HG03095 (cell line): ENCODE data around the gene ALS2.

ENCODE experiments used
- ATAC-seq: cut with Tn5 transposase; IDR thresholded peaks from one replicate; pipeline ENCODE4 v1.9.1; 2021; ENCODE audit warnings: moderate library complexity; ENCODE audit not compliant: unreplicated experiment

The ALS2 gene

DNA sequence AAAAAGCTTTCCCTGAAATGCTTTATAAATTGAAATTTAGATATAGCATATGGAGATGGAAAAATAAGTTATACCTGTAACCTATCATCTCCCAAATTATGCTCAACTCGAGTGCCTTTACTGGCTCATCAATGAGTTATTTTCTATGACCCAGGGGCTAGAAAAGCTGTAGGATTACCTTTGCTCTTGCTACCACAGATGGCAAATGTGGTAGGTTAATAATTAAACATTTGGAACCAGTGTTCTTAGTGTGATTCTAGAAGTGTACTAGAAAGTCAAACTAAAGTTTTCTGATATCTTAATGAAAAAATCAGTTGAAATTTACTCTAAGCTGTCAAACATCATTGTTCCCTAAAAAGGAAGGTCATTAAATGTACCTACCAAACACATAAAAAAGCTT is 22.5 kb downstream of the ALS2 start:
- ATAC-seq: no peak

DNA sequence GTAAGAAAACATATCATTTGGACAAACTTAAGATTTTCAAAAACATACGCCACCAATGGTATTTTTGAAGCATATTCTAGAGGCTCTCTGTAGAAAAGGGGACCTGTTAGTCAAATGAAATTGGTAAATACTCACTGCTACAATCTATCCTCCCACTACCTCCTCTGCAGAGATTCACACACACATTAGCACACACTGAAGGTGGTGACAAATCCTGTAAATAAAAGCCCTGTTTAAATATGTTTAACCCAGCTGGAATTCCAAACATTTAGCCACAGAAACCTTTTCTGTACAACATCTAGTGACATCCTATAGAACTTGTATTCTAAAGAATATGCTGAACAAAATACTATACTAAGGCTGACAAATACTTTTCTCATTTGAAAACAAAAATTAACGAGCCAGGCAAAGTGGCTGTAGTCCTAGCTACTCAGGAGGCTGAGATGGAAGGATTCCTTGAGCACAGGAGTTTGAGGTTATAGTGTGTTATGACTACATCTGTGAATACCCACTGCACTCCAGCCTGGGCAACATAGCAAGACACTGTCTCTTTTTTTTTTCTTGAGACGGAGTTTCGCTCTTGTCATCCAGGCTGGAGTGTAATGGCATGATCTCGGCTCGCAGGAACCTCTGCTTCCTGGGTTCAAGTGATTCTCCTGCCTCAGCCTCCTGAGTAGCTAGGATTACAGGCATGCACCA is 25.9 kb downstream of the ALS2 start:
- no peak for ATAC-seq

DNA sequence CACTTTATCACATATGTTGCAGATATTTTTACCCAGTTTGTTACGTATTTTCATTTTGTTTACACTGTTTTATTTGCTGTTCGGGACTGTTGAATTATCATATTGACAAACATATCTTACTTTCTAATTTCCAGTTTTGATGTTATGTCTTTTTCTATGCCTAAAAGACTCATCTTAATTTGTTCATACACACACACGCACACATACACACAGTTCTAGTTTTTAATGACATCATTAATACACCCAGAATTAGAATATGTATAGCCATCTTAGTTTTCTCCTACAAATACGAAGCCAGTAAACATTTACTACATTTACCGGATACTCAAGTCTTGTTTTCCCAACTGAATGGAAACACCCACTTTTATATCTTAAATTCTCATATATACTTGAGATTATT is 29.2 kb downstream of the ALS2 start:
- ATAC-seq: no peak

DNA sequence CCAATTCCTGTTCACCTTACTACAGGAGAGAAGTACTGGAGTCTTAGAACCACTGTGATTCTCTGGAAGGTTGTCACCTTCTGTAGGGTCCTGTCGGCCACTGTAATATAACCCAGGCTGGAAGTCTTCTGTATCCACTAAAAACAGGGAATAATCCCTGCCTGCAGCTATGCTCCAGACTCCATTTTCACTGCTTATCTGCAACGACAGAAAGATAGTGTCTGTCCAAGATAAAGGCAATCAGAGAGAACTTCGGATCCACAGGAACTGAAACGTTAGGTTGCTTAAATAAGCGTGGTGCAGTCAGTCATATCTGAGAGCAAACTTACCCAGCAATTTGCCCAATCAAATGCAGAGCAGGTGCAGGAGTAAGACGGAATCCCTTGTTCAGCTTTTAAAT is 34.2 kb downstream of the ALS2 start:
- no peak for ATAC-seq

DNA sequence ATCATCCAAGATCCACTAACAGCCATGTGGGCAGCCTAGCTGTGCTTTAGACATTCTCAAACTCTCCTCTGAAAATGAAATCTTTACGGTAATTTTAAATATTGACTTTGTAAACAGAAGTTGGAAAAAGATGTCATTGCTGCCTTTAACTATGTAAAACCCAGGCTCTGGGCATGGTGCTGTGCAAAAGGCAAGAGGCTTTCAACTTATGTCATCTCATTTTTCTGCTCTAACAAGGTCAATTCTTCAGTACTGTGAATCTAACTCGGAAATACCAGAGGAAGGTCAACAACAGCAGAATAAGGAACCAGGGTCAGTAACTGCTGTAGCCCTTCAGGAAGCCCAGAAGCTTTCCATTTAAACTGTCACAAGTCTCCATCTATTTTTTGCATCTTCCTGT is 45.2 kb downstream of the ALS2 start:
- ATAC-seq: no peak

DNA sequence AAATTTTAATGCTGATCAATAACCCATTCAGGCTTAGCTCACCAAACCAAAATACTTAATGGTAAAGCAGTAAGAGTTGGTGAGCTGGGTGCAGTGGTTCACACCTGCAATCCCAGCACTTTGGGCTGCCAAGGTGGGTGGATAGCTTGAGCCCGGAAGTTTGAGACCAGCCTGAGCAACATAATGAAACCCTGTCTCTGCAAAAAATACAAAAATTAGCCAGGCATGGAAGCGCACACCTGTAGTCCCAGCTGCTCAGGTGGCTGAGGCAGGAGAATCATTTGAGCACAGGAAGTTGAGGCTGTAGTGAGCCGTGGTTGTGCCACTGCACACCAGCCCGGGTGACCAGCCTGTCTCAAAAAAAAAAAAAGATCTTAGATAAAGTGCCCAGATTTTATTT is 46.6 kb downstream of the ALS2 start:
- ATAC-seq: no peak

DNA sequence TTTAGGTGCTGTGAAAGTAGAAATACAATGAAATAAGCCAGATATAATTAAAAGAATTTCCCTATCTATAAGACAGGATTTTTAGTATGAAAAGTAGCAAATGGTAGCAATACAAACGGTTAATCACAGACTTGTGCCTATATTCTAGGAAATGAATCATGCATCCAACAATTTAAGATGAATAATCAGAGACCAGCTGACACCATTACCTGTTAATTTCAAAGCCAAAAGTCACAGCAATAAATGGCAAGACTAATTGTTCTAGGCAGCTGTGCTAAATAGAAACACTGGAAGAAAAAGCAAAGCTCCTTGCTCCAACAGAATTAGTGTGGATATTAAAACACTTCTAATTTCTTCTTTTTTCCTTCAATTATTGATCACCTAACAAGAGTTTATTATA is 47.2 kb downstream of the ALS2 start:
- ATAC-seq: no peak

DNA sequence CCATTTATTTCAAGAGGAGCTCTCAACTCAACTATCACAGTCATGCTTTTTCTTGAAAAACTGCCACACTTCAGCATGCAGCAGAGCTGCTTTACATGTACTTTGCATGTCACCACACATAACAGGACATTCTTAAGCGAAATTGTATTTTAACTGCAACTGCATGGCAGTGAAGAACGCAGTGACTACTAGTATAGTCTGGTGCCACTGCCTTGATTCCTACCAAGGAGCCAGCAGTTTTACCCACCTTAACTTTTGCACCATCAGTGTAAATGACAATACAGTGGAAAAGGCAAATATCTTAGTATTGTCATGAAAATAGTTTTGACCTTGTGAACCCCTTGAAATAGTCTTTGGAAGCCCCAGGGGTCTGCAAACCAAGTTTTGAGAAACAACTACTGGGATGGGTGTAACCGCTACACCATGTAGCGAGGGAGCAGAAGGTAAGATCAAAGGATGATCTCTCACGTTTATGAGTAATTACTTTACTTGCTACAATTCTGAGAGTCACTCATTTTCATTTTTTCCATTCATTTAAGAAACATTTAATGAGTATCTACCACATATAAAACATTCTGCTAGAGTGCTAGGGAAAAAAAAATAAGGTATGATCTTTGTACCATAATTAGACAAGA is 50.0 kb downstream of the ALS2 start:
- no peak for ATAC-seq

DNA sequence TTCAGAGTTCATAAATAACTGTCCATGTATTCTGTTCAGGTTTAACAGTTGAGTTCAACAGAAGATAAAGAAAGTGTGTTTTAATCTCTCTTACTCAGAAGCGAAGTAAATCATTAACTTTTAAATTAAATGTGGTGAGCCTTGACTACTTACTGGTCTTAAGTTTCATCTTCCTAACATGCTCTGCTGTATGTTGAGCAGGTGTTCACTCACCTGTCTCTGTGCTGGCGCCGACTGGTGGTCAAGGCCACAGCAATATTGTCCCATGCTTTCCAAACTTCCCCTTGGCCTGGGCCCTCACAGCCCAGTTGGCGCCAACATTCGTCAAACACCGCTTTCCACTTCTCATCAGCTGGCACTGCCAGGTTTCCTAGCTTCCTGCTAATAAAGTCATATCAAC is 65.3 kb downstream of the ALS2 start:
- ATAC-seq: no peak

DNA sequence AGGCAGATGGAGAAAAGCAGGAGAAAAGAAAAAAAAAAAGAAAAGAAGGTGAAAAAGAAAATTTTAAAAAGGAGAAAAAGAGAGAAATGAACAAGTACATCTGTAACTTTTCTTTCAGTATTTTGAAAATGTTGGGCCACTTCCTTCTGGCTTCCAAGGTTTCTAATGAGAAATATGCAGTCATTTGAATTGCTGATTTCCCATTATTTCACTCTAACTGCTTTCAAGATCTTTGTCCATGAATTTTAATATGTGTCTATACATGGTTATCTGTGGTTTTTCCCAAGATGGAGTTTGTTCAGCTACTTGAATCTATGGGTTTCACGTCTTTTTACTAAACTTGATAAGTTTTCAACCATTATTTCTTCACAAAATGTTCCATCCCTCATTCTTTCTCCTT is 68.0 kb downstream of the ALS2 start:
- ATAC-seq: no peak

DNA sequence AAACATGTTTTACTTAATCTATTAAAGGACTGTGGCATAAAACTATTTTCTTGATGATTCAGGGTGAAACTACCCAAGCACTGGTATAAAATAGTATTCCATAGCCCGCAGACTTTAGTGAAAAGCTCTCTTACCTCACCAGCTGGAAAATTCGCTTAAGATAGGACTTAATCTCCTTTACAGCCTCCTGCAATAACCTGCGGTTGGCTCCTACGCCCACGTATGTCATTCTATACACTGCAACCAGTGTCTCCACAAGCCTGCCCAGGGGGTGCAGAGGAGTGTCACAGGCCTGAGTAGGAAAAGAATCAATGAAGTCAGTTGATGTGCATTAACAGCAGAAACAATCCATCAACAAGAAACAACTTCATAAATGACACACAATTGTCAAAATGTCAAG is 71.0 kb downstream of the ALS2 start:
- ATAC-seq: no peak

DNA sequence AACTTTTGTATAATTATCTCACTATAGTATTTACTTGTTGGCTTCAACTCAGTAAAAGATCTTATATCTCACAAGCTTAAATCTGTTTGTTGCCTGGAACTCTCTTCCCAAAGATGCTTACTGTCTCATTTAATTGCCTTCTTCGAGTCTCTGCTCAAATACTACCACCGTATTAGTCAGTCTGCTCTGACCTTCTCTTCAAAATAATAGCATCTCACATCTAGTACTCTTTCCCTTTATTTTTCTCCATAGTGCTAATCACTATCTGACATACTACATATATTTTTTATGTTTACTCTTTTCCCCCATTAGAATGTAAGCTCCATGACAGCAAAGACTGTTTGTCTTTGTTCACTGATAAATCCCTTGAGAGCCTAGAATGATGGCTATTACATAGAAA is 71.7 kb downstream of the ALS2 start:
- no peak for ATAC-seq

DNA sequence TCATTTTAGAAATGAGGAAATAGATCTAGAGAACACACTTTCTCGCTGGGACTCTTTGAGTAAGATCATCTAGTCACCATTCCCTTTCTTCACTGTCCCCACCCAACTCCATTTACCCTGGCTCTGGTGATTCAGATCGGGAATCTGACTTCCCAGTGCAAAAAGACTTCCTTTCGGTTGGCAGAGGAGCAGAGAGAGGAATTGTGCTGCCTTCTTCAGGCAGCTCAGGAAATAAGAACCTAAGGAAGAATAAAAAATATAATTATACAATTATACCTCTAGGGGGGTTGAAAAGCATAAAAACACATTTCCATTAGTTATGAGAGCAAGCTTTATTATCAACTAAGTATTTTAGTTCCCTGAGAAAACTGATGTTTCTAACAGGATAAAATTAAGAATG is 73.0 kb downstream of the ALS2 start:
- no peak for ATAC-seq

DNA sequence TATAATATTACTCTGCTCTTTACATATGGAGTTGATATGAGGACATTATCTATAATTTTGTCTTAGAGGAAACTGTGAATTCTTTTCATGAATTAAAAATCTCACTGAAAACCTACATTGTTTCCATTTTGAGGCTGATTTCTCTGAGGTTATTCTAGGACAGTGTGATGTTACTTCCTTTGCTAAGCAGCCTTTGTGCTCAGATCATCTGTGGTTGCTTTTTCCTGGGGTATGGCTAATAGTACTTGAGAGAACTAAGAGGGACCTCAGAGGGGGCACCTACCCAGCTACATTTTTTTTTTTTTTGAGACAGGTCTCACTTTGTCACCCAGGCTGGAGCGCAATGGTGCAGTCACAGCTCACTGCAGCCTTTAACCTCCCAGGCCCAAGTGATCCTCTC is 73.6 kb downstream of the ALS2 start:
- no peak for ATAC-seq

DNA sequence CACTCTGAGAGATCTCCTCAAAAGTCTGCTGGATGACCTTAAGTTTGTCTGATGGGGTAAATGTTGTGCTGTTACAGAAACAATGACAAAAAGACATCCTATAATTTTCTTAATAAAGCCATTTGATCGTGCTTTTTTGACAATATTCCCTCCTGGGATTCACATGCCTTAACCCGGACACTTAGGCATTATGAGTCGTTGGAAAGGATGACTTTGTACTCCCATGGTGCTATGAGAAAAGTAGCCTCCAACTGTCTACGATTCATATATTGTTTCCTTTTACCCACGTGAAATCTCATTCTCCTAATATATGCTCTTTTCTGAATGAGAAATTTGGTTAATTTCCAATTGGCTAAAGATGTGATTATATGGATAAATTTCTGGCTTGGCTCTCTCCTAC is 76.2 kb downstream of the ALS2 start:
- no peak for ATAC-seq

DNA sequence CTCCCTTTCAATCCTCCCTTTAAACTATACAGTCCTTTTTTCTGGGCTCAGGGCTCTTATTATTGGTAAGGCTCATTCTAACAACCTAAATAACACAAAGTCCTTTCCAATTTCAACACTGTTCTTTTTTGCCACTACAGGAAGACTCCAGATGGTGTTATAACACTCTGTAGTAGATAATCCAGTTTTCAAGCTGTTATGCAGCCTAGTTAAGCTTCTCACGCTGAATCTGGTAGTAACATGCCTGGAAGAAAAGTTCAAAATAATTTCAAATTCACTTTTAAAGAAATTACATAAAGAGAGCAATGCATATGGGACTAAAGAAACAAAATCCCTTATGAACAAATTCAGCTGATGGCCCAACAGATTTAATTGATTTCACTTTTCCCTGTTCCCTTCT is 79.1 kb downstream of the ALS2 start:
- no peak for ATAC-seq

DNA sequence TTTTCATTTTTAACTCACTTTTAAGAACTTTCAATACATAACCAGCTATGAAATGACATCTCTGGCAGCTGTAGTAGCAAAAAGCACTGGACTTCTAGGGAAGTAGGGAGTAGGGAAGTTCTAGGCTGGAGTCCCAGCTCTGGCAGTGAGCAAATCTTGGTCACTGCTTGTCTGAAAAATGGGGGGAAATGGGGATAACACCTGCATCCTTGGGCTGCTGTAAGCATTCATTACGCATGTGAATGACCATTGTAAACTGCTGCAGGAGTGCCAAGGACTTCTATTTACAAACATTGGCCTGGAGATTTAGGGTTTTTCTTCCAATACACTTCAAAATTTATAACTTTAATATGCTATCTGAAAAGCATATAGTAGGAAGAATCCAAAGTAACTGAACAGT is 81.3 kb downstream of the ALS2 start:
- no peak for ATAC-seq

DNA sequence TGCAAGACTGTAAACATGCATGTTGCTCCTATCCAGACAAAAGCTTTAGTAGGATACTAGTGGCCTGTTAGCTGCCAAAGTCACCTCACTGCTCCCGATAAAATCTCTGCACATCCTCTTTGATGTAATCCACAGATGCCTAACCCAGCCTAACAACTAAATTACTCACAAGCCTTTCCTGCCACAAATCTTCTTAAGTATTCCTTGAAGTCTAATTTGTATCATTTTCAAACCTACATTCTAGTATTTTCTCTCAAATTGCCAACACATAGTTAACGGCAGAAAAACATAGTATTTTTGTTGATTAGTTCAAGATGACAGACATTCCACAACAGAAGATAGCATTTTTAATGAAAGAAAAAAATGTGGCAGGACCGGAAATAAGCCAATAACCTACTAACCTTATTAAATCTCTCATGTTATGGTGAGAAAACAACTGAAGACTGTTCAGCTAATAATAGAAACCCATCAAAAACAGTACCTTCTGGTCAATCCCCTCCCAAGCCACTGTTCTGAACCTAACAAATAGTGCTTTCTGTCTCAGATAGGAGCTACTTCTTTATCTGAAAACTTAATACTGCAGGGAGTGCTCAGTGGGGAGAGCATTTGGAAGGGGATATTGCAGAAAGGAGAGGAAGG is 82.0 kb downstream of the ALS2 start, which contains the start of gene MPP4:
Gene MPP4, minus strand, starts transcription at position 57 of the 639 bp plus-strand sequence. CDS start 4,690 bp downstream, outside the sequence.
- ATAC-seq: no peak

DNA sequence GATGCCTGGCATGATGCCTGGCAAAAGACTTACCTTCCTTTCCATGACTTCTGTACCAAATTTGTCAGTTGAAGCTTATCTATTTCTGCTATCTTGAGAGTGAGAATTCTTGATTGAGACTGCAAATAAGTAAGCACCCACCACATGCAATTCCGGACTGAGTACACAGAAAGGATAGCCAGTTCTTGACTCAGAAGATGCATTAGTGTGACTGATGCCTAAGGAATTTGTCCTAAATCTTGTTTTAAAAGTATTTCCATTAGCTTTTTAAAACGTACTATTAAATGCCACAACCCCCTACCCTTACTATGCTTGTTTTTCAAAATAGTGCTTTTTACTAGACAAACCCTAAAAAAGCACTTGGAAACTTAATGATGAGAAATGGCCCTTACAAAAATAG is 82.8 kb downstream of the ALS2 start:
- no peak for ATAC-seq

DNA sequence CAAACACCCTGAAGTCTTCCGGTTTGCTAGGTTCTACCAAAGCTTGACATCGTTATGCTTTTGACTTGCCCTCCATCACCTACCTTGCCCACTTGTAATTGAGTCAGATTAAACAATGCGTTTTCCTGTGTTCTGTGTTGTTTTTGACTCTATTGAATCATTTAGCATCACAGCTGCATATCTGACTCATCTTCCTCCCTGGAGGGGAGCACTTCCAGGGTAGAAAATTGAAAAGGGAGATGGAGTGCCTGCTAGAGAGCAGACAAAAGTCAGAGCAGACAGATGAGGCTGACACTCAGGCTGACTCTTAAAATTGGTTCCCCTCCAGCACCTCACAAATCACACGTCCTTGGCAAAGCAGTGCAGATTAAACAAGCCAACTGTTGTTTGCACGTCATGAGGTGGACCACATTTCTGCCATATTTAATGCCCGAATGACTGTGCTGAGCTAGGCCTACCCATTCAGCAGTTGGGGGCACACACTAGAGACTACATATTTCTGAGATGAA is 84.5 kb downstream of the ALS2 start:
- ATAC-seq: no peak

DNA sequence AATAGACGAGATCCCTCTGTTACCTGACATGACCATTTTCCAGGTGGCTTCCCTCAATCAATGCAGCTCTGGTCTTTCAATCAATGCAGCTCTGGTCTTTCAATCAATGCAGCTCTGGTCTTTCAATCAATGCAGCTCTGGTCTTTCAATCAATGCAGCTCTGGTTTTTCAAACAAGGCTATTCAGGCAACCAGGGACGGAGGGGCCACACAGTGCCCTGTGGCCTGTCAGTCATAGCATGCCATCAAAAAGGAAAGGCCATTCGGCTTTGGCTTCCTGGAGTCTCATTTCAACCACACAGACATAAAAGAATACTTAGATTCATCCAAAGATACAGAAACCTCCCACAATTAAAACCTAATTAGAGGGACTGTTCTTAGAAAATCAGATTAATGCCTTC is 95.6 kb downstream of the ALS2 start:
- no peak for ATAC-seq

DNA sequence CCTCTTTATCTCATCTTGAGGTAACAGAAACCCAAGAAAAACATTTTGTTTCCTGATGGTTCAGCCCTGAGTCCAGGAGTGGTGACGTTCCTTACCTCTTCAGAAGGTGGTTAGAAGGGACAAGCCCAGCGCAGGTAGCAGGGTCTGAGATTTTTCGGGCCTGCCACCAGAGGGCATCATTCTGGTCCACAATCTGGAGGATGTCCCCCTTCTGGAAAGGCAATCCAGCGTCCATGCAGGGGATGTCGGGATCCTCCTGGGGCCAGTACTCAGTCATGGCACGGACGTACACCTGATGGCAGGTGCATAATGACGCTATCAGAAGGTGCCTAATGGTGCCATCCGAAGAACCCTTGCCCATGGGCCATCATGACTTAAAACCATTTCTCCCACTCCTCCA is 100.0 kb downstream of the ALS2 start:
- no peak for ATAC-seq
